PC-9 (cell line): ENCODE results near the gene ATF6.

Experiments
- EZH2 ChIP-seq: fragments of 200-600 bp; sonication (generic); IDR thresholded peaks from 2 replicates; pipeline ENCODE4 v1.8.0; 2017; ENCODE audit warnings: antibody characterized with exemption, low read depth
- TF ChIP-seq, protein P1 (sequence below): fragments of 200-600 bp; sonication (generic); conservative IDR thresholded peaks from 2 replicates; pipeline ENCODE4 v1.6.1; 2017; ENCODE audit warnings: mixed run types, antibody characterized with exemption, mild to moderate bottlenecking, moderate library complexity

- TF ChIP-seq EZH2, result no peak
- TF ChIP-seq, protein P1, sequence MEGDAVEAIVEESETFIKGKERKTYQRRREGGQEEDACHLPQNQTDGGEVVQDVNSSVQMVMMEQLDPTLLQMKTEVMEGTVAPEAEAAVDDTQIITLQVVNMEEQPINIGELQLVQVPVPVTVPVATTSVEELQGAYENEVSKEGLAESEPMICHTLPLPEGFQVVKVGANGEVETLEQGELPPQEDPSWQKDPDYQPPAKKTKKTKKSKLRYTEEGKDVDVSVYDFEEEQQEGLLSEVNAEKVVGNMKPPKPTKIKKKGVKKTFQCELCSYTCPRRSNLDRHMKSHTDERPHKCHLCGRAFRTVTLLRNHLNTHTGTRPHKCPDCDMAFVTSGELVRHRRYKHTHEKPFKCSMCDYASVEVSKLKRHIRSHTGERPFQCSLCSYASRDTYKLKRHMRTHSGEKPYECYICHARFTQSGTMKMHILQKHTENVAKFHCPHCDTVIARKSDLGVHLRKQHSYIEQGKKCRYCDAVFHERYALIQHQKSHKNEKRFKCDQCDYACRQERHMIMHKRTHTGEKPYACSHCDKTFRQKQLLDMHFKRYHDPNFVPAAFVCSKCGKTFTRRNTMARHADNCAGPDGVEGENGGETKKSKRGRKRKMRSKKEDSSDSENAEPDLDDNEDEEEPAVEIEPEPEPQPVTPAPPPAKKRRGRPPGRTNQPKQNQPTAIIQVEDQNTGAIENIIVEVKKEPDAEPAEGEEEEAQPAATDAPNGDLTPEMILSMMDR, result no peak
These were observed 74.2 kb downstream of the ATF6 start for GRCh38 chr1:161840363-161840762.
